Loucy (cell line): ENCODE measurements around the gene KDM5B.
A peak's percentile ranks its signal among the peaks of the same experiment; 100 is the strongest.

ENCODE experiments used
- H2AFZ ChIP-seq: fragments of 200-600 bp; sonication (generic); 2 replicates; pipeline ENCODE4 v1.6.0; 2016; ENCODE audit warnings: antibody characterized with exemption, mild to moderate bottlenecking, low read length, moderate library complexity
- H3F3A ChIP-seq: fragments of 200-600 bp; 2 replicates; pipeline ENCODE4 v1.6.0; 2016; ENCODE audit warnings: antibody characterized with exemption, low read depth, mild to moderate bottlenecking
- H3K27me3 ChIP-seq: fragments of 200-600 bp; sonication (generic); 2 replicates; pipeline ENCODE4 v1.6.1; 2014; ENCODE audit warnings: low read length, mild to moderate bottlenecking; ENCODE audit not compliant: insufficient read depth, poor library complexity, severe bottlenecking
- H3K36me3 ChIP-seq: fragments of 200-600 bp; sonication (generic); 2 replicates; pipeline ENCODE4 v1.6.1; 2016; ENCODE audit warnings: low read length; ENCODE audit not compliant: insufficient read depth
- H3K4me1 ChIP-seq: fragments of 200-600 bp; sonication (generic); 2 replicates; pipeline ENCODE4 v1.5.1; 2014; ENCODE audit warnings: low read length, mild to moderate bottlenecking; ENCODE audit not compliant: insufficient read depth, poor library complexity, severe bottlenecking
- H3K4me2 ChIP-seq: fragments of 200-600 bp; sonication (generic); 2 replicates; pipeline ENCODE4 v1.6.0; 2014; ENCODE audit warnings: antibody characterized with exemption, low read length, low read depth, mild to moderate bottlenecking; ENCODE audit not compliant: poor library complexity, severe bottlenecking
- H3K4me3 ChIP-seq: fragments of 200-600 bp; sonication (generic); 2 replicates; pipeline ENCODE4 v1.5.1; 2014; ENCODE audit warnings: low read length, mild to moderate bottlenecking, mixed read lengths; ENCODE audit not compliant: poor library complexity, severe bottlenecking
- H3K79me2 ChIP-seq: fragments of 200-600 bp; sonication (generic); 2 replicates; pipeline ENCODE4 v1.6.1; 2014; ENCODE audit warnings: low read length; ENCODE audit not compliant: insufficient read depth
- H3K9ac ChIP-seq: fragments of 200-600 bp; sonication (generic); 2 replicates; pipeline ENCODE4 v1.6.0; 2014; ENCODE audit warnings: mild to moderate bottlenecking, low read depth, low read length, moderate library complexity; ENCODE audit not compliant: poor library complexity, severe bottlenecking
- H3K9me2 ChIP-seq: fragments of 200-600 bp; sonication (generic); replicated peaks from 2 replicates; pipeline ENCODE4 v1.6.1; 2016; ENCODE audit warnings: low read depth, low read length, mixed read lengths
- H3K9me3 ChIP-seq: fragments of 200-600 bp; sonication (generic); 2 replicates; pipeline ENCODE4 v1.6.1; 2014; ENCODE audit warnings: mild to moderate bottlenecking, antibody characterized with exemption, low read length, low read depth; ENCODE audit not compliant: insufficient read depth
- H4K20me1 ChIP-seq: fragments of 200-600 bp; sonication (generic); 2 replicates; pipeline ENCODE4 v1.6.0; 2014; ENCODE audit warnings: antibody characterized with exemption, low read length, mild to moderate bottlenecking; ENCODE audit not compliant: insufficient read depth, poor library complexity, severe bottlenecking
- CTCF ChIP-seq: fragments of 200-600 bp; sonication (generic); conservative IDR thresholded peaks from 2 replicates; pipeline ENCODE4 v1.5.1; 2014; ENCODE audit warnings: mild to moderate bottlenecking, antibody characterized with exemption, low read length
- EZH2phosphoT487 ChIP-seq: fragments of 200-600 bp; IDR thresholded peaks from 2 replicates; pipeline ENCODE4 v1.6.1; 2018; ENCODE audit warnings: antibody characterized with exemption, mild to moderate bottlenecking, moderate library complexity, borderline replicate concordance

The KDM5B gene

GRCh38 chr1:202804126-202804525 lies 4.1 kb downstream of the KDM5B start:
- Histone ChIP-seq H2AFZ (no peak overlapping the region), H3K27me3 (no peaks in the 10 kb centered on the region), H3K9ac (peak overlapping the region; percentile 97), H3K4me2 (peak overlapping the region; percentile 83), H3K4me3 (peak overlapping the region; percentile 92), H3K79me2 (peaks cover 100% of the 10 kb centered on the region), H4K20me1 (peaks cover 63% of the 10 kb centered on the region), H3K9me2 (no peaks in the 10 kb centered on the region), H3K4me1 (peaks cover 58% of the 10 kb centered on the region), H3K9me3 (no peaks in the 10 kb centered on the region), H3K36me3 (peaks cover under 1% of the 10 kb centered on the region; the same call in 1 of the 2 replicates), H3F3A (0 out of 2 replicates have a peak, but pooled peaks cover 4% of the 10 kb centered on the region)
- TF ChIP-seq CTCF (no peak), EZH2phosphoT487 (no peak)

GRCh38 chr1:202802998-202803932 lies 5.0 kb downstream of the KDM5B start:
- peak overlapping the region; percentile 83 for H3K4me2 ChIP-seq
- H3K9ac ChIP-seq = peak overlapping the region; percentile 97
- no peaks in the 10 kb centered on the region for H3K9me3 ChIP-seq
- H3K27me3 ChIP-seq = no peaks in the 10 kb centered on the region
- peaks cover 51% of the 10 kb centered on the region for H3K4me1 ChIP-seq
- H3K4me3 ChIP-seq = peak overlapping the region; percentile 92
- H3K9me2 ChIP-seq = no peaks in the 10 kb centered on the region
- peaks cover 9% of the 10 kb centered on the region; the same call in 1 of the 2 replicates for H3K36me3 ChIP-seq
- no peak for TF ChIP-seq EZH2phosphoT487
- TF ChIP-seq CTCF = no peak
- H3F3A ChIP-seq = no peaks in the 10 kb centered on the region
- no peak overlapping the region for H2AFZ ChIP-seq
- H4K20me1 ChIP-seq = peaks cover 71% of the 10 kb centered on the region
- H3K79me2 ChIP-seq = peaks cover 100% of the 10 kb centered on the region

- H3K27me3 ChIP-seq = no peaks in the 10 kb centered on the region
- no peaks in the 10 kb centered on the region for H3K9me2 ChIP-seq
- H3K9me3 ChIP-seq = no peaks in the 10 kb centered on the region
- no peaks in the 10 kb centered on the region for H3F3A ChIP-seq
- no peak overlapping the region for H3K9ac ChIP-seq
- peaks cover 79% of the 10 kb centered on the region for H4K20me1 ChIP-seq
- peak overlapping the region; percentile 92 for H3K4me3 ChIP-seq
- H3K4me2 ChIP-seq = peak overlapping the region; percentile 83
- H3K36me3 ChIP-seq = peaks cover 18% of the 10 kb centered on the region; the same call in 1 of the 2 replicates
- peaks cover 53% of the 10 kb centered on the region for H3K4me1 ChIP-seq
- H2AFZ ChIP-seq = no peak overlapping the region
- TF ChIP-seq CTCF = no peak
- no peak for TF ChIP-seq EZH2phosphoT487
- peaks cover 100% of the 10 kb centered on the region for H3K79me2 ChIP-seq
These were observed 6.2 kb downstream of the KDM5B start for GRCh38 chr1:202802034-202802433.
